ENCODE measurements around the gene TMEM271.

- TF ChIP-seq ZFP30 (CRISPR knock-in tag; IDR thresholded peaks at IDR 0.05) (no peak), ZNF565 (CRISPR knock-in tag; conservative IDR thresholded peaks at IDR 0.05; ENCODE audit: low read depth) (no peak)
- TF ChIP-seq, protein P1, sequence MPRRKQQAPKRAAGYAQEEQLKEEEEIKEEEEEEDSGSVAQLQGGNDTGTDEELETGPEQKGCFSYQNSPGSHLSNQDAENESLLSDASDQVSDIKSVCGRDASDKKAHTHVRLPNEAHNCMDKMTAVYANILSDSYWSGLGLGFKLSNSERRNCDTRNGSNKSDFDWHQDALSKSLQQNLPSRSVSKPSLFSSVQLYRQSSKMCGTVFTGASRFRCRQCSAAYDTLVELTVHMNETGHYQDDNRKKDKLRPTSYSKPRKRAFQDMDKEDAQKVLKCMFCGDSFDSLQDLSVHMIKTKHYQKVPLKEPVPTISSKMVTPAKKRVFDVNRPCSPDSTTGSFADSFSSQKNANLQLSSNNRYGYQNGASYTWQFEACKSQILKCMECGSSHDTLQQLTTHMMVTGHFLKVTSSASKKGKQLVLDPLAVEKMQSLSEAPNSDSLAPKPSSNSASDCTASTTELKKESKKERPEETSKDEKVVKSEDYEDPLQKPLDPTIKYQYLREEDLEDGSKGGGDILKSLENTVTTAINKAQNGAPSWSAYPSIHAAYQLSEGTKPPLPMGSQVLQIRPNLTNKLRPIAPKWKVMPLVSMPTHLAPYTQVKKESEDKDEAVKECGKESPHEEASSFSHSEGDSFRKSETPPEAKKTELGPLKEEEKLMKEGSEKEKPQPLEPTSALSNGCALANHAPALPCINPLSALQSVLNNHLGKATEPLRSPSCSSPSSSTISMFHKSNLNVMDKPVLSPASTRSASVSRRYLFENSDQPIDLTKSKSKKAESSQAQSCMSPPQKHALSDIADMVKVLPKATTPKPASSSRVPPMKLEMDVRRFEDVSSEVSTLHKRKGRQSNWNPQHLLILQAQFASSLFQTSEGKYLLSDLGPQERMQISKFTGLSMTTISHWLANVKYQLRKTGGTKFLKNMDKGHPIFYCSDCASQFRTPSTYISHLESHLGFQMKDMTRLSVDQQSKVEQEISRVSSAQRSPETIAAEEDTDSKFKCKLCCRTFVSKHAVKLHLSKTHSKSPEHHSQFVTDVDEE (CRISPR knock-in tag; IDR thresholded peaks at IDR 0.05): no peak
- TF ChIP-seq, protein P2, sequence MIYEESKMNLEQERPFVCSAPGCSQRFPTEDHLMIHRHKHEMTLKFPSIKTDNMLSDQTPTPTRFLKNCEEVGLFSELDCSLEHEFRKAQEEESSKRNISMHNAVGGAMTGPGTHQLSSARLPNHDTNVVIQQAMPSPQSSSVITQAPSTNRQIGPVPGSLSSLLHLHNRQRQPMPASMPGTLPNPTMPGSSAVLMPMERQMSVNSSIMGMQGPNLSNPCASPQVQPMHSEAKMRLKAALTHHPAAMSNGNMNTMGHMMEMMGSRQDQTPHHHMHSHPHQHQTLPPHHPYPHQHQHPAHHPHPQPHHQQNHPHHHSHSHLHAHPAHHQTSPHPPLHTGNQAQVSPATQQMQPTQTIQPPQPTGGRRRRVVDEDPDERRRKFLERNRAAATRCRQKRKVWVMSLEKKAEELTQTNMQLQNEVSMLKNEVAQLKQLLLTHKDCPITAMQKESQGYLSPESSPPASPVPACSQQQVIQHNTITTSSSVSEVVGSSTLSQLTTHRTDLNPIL (CRISPR knock-in tag; IDR thresholded peaks at IDR 0.05; ENCODE audit: low read depth): no peak
Observed at GRCh38 chr4:581753-582361, 5.8 kb upstream of the TMEM271 start.

All from SK-N-SH treated with all-trans-retinoic acid at 6 μM for 48 hours (cell line).